HG03064 (cell line): Measurements from ENCODE around the gene RSPO3.
"Not testable (repeated sequence)": the region's sequence is repeated elsewhere in the genome, so short reads cannot be mapped to it uniquely, and the experiment has no call there.

Experiments
- ATAC-seq: cut with Tn5 transposase; IDR thresholded peaks from one replicate; pipeline ENCODE4 v1.9.1; 2021; ENCODE audit warnings: low read depth; ENCODE audit not compliant: unreplicated experiment

RSPO3 gene

DNA sequence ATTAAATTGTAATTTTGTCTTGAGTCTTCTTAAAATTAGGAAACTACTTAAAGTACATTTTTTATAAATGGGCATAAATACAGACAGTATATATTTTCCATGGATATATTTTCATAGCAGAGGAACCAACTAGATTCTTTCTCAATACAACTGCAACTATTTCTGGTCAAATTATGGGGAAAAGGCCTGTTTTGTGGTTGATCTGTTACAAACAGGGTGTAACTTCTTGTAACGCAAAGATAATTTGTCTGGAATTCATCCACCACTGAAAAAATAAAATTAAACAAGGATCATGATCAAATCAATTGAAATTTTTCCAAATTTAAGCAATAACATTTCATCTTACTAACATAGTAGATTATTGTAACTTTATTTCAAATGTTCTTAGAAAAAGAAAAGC, 81.0 kb downstream of the RSPO3 start:
- ATAC-seq = no peak

DNA sequence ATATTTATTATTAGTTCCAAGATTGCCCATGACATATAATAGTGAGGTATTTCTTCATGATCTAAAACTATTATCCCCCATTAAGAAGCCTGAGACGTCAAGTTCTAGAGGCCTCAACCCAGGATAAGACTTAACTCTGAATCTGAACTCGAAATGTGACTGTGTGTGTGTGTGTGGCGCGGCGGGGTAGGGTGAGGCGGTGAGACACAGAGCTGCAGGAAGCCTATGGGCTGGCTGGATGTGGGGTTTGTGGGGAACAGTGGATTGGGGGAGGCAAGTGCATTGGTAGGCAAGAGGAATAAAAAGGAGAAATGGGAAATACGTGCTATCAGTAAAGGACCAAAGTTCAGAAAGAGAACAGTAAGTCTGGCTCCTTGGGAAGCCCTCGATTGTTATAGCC, 81.6 kb downstream of the RSPO3 start:
- ATAC-seq = no peak

DNA sequence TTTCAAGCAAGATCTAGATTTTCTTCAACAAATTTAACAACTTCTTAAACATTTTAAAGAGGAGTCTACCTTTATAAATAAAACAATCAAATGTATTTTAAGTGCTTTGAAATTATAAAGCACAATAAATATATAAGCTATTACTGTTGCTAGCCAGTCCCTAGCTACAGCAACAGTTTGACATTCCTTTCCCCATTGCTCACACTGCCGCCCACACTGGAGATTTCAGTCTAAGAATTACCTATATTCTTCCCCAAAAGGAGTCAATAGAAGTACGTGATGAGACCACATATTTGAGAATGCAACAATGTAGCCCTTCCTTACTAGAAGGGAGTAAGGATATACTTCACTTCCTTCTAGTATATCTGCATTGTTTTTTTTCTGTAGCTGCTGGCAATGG, 82.8 kb downstream of the RSPO3 start:
- ATAC-seq = no peak

DNA sequence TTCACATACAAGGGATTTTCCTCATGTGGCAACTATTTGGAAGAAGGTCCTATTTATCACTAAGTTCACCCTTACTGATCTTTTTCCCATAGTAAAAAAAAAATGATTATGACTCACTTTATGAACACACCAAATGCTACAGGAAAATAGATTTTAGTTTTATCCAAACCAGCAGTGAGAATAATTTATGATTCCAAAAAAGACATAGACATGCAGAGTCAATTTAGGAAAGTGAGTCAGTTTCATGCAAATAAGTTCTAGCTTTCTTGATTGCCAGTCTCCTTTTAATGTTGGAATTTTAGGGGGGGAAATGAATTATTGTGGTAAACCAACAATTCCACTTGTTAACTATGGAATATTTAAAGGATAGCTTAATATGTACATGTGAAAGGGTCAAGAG, 84.2 kb downstream of the RSPO3 start:
- no peak for ATAC-seq

DNA sequence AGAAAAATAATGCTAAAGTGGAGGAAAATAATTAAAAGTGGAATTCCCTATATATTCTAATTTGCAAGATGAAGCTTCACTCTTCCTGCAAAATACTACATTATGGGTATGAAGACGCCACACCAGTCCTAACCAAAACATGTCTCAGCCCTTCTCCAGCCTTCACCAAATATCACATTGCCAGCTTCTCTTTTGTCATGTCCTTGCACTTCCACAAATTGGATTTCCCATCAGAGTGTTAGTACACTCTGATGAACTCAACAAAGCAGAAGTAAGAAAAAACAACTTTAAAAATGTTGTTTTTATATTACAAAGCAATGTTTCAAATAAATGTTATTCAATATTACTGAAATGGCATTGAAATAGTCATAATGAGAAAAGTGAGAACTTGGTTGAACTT, 85.8 kb downstream of the RSPO3 start:
- no peak for ATAC-seq

DNA sequence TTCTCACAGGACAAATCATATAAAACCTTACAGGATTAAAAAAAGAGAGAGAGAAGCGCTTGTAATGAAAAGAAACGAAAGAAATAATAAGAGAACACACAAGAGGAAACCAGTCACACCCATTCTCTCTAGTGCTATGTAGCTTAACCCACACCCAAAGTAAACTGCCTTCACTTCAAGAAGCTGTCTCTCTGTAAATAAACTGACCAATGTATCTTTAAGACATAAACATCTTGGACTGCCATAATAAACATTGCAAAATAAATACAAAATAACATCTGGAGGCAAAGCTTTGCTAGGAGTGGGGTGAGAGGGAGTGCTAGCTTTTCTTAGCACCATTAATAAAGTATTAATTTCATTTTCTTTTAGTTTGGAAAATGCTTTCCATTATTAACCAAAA, 86.6 kb downstream of the RSPO3 start:
- ATAC-seq = no peak

DNA sequence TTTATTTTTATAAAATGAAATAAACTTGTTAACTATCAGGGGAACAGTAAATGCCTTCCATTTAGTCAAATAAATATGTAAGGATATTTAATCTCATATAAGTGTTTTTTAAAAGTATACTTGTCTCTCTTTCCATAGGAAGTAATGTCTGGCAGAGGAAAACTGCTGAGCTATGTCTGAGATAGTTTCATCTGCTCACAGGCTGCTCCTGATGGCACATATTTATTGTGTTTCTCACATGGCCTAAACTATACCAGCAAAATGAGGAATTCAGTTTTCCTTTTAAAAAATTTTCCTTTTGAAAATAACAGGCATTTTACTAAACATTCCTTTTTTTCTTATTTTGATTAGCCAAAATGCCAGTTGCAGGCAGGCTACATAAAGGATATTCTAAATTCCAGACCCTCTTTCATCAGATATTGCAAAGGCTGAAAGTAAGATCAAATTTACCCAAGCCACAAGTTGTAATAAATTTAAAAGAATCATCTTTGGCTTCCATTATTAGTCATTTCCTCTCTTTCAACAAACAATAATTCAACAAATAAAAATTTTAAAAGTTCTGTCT, 88.1 kb downstream of the RSPO3 start:
- no peak for ATAC-seq

DNA sequence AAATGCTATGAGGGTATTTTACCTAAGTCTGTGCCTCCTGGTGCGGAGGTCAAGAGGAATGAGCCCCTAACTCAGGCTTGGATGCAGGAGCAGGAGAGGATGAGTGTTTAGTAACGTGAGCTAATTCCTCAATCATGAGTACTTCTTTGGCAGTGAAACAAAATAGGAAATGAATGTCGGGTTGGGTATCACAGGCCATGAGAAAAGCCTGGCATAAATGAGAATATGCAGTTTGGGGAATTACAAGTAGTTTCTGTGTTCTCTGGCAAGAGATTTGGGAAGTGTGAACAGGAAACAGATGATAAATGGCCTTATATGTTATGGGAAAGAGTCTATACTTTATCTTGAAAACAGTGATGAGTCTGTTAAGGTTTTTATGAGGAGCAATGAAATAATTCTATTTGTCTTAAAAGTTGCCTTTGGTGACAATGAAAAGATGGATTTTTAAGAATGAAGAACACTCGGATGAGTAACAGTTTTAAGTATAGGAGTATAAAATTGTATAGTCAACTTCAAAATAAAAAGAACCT, 89.2 kb downstream of the RSPO3 start:
- no peak for ATAC-seq

DNA sequence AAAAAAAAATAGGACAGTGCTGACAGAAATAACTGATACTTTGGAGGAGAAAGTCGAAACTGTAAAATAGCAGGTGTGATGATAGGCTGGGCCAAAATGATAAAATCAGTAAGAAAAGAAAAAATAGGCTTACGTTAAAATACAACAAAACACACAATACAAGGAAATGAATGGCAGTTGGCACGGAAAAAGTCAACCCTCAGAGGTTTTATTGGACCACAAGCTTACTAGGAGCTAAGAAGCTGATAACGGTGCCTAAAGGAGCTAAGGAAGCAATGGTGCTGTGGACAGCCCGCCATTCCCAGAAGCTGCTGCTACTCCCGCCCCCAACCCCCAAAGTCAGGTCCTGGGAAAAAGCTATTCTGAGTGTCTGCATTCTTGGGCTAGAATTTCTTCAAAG, 92.3 kb downstream of the RSPO3 start:
- ATAC-seq = no peak

DNA sequence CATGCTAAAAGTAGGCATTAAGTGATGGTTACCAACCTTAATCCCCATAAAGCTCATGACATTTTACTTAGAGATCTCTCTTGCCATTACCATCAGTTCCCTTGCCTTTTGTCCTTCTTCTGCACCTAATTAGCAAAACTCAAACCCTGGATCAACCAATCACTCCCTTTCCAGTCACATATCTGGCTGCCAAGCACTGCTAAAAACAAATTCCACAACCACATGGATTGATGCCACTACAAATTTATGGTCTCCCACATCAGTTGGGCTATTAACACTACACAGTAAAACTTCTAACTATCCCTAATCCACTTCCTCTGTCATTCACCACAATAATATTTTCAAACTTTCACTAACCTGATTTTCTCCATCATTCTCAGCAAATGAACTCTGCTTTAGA, 93.9 kb downstream of the RSPO3 start:
- no peak for ATAC-seq

DNA sequence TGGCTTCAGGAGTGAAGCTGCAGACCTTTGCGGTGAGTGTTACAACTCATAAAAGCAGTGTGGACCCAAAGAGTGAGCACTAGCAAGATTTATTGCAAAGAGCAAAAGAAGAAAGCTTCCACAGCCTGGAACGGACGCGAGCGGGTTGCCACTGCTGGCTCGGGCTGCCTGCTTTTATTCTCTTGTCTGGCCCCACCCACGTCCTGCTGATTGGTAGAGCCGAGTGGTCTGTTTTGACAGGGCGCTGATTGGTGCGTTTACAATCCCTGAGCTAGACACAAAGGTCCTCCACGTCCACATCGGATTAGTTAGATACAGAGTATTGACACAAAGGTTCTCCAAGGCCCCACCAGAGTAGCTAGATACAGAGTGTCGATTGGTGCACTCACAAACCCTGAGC, 95.6 kb downstream of the RSPO3 start:
- ATAC-seq = not testable (repeated sequence)

DNA sequence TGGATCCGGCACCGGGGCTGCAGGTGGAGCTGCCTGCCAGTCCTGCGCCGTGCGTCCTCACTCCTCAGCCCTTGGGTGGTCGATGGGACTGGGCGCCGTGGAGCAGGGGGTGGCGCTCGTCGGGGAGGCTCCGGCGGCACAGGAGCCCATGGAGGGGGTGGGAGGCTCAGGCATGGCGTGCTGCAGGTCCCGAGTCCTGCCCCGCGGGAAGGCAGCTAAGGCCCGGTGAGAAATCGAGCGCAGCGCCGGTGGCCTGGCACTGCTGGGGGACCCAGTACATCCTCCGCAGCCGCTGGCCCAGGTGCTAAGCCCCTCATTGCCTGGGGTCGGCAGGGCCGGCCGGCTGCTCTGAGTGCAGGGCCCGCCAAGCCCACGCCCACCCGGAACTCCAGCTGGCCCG, 96.1 kb downstream of the RSPO3 start:
- ATAC-seq = not testable (repeated sequence)

DNA sequence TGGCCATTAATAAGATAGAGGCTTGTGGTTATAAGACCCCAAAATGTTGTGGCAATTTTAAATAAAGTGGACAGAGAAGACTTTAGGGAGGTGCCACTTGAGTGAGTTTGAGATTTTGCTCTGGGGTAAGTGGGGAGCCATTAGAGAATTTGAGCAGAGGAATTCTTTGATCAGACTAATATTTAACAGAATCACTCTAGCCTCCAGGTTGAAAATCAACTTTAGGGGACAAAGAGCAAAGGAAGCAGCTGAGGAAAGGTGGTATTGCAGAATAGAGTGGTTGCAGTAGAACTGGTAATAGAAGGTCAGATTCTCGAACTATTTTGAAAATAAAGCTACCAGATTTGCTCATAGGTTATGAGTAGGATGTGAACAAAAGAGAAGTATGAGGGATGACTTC, 97.5 kb downstream of the RSPO3 start:
- ATAC-seq = no peak

DNA sequence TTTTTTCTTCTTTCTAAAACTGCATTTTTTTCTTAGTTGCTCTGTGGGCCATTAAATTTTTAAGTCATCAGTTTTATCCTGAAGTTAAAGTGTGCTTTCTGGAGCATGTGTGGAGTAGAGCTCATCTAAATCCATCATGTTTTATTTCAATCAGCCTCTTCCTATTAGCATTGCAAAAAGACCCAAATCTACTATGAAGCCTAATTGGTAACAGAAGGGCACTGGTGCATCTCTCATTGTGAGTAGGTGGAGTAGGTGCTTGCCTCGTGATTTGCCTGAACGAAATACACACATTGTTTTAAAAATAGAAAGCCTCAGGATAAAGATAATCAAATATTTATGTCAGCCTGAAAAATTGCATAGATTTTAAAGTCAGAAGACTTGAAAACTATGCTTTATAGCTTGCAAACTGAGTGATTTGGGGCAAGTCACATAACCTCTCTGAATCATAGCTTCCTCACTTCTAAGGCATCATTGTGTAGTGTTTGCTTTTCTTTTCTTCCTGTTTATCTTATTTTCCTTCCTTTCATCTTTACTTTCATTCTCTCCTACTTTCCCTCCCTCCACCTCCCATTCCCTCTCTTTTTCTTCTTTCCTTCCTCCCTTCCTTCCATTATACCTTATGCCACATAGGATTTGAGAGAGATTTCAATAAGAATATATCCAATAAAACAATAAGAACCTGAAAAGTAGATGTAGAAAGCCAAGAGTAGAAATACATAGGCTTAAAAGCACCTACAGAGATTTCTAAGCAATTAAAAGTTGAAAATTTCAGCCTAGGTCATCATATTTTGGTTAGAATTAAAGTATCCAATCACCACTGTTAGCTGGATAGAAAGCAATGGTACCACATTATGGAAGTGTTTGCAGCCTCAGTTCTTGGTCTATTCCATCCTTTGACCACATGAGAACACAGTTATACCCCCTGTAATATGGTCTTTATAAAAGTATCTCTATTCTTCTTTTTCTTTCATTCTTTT, 98.6 kb downstream of the RSPO3 start:
- no peak for ATAC-seq

DNA sequence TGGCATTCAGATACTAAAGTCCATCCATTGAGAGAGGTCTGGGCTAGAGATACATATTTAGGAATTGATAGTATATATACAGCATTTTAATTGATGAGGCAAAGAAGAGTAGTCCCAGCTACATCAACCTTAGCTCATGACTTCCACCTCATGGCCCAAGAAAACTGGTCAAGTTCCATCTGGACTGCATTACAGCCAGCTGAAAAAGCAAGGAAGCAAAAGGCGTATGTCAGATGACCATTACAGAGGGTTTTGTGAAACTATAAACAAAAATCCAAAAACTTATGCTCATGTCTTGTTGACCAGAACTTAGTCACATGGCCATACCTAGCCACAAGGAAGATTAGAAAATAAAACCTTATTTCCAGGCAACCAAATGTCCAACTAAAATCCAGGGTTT, 101.4 kb downstream of the RSPO3 start:
- no peak for ATAC-seq

DNA sequence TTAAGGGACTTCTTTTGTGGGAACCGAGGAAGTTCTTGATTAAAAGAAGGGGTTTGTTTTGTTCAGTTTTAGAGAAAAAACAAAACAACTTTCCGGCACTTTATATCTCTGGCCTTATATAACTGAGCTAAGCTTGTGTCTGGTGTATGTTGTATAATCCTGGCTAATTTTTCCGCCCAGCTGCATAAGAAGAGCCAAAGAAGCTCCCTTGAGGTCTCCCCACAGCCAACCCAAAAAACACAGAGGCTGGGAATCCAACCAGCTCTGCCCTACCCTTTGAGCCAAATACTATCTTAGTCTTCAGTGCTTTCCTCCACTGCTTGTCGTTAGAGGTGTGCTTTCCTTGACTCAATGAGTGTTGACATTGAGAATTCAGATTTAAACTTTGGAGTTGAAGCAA, 102.7 kb downstream of the RSPO3 start:
- no peak for ATAC-seq

DNA sequence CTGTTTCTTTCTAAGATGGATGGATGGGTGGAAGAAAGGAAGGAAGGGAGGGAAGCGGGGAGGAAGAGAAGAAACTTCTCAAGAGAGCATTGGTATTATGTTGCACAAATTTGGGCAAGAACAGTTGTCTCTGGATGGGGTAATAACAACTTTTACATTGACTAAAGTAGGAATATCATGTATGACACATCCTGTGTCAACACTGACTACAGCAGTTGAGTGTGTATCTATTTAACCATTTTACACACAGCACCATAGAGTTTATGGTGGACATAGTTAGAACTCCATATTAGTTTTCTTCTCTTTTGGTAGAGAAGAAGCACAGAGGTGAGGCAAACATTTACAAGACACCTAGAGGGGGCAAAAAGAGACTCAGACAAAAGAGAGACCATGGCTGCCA, 103.9 kb downstream of the RSPO3 start:
- ATAC-seq = no peak

DNA sequence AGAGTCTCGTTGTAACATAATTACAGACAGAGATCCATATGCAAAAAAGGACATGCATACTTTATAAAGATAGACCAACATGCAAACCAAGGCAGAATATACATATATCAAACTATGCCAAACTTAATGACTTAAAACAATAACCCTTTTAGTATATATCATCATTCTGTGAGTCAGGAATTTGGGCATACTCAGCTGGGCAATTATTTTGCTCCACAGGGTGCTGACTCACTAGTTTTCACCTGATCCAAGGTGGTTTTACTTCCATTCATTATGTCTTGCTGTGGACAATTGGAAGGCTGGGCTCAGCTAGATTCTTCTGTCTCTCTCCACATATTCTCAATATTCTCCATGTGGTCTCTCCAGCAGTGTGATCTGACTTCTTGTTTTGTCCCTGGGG, 107.0 kb downstream of the RSPO3 start:
- ATAC-seq = no peak

DNA sequence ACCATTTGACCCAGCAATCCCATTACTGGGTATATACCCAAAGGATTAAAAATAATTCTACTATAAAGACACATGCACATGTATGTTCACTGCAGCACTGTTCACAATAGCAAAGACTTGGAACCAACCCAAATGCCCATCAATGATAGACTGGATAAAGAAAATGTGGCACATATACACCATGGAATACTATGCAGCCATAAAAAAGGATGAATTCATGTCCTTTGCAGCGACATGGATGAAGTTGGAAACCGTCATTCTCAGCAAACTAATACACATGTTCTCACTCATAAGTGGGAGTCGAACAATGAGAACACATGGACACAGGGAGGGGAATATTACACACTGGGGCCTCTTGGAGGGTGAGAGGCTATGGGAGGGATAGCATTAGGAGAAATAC, 115.3 kb downstream of the RSPO3 start:
- not testable (repeated sequence) for ATAC-seq

DNA sequence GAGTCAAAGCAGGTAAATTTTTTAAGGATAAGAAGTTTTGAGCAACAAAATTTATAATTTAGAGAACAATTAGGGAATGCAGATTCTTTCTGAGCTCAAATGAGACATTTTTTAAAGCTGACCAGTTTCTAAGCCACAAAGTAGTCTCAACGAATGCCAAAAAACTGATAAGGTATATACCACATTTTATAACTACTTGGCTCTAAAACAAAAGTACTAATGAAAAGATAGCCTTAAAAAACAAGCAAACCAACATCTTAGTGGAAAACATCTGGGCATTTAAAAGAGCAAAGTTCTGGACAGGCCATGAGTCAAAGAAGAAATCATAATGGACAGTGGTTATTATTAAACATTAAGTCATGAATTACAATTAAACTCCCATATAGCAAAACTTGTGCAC, 125.0 kb downstream of the RSPO3 start:
- ATAC-seq = no peak
